WTC11 (cell line): ENCODE results near the gene AKR1C3.

Experiments used
- E2F5 ChIP-seq: sonication (generic); formaldehyde crosslinking; IDR thresholded peaks from 2 replicates; pipeline ENCODE4 v1.8.1; 2022; ENCODE audit warnings: mild to moderate bottlenecking, moderate library complexity, missing genetic modification reagents
- ETV6 ChIP-seq: sonication (generic); formaldehyde crosslinking; IDR thresholded peaks from 2 replicates; pipeline ENCODE4 v1.8.1; 2022; ENCODE audit warnings: mild to moderate bottlenecking, missing genetic modification reagents
- FOXJ3 ChIP-seq: sonication (generic); formaldehyde crosslinking; IDR thresholded peaks from 2 replicates; pipeline ENCODE4 v1.9.0; 2021; ENCODE audit warnings: missing genetic modification reagents, mild to moderate bottlenecking, borderline replicate concordance
- STAT6 ChIP-seq: sonication (generic); formaldehyde crosslinking; conservative IDR thresholded peaks from 2 replicates; pipeline ENCODE4 v1.8.1; 2023; ENCODE audit warnings: mild to moderate bottlenecking, low read depth, missing genetic modification reagents, moderate library complexity
- USF2 ChIP-seq: sonication (generic); formaldehyde crosslinking; IDR thresholded peaks from 2 replicates; pipeline ENCODE4 v1.8.1; 2023; ENCODE audit warnings: mild to moderate bottlenecking, missing genetic modification reagents, moderate library complexity
- ZNF121 ChIP-seq: sonication (generic); formaldehyde crosslinking; IDR thresholded peaks from 2 replicates; pipeline ENCODE4 v1.8.0; 2023; ENCODE audit warnings: missing genetic modification reagents
- TF ChIP-seq, protein P1 (sequence below): fragments of 200-600 bp; IDR thresholded peaks from 2 replicates; pipeline ENCODE4 v1.8.0; 2022; ENCODE audit warnings: antibody characterized with exemption
- TF ChIP-seq, protein P2 (sequence below): sonication (generic); formaldehyde crosslinking; IDR thresholded peaks from 2 replicates; pipeline ENCODE4 v1.8.0; 2022; ENCODE audit warnings: mild to moderate bottlenecking, missing genetic modification reagents
- TF ChIP-seq, protein P3 (sequence below): sonication (generic); formaldehyde crosslinking; IDR thresholded peaks from 2 replicates; pipeline ENCODE4 v1.8.1; 2023; ENCODE audit warnings: mild to moderate bottlenecking, missing genetic modification reagents, borderline replicate concordance
- TF ChIP-seq, protein P4 (sequence below): sonication (generic); formaldehyde crosslinking; IDR thresholded peaks from 2 replicates; pipeline ENCODE4 v1.8.0; 2022; ENCODE audit warnings: mild to moderate bottlenecking, missing genetic modification reagents

GRCh38 chr10:5073659-5074058, 20.6 kb upstream of the AKR1C3 start:
- TF ChIP-seq, protein P1, sequence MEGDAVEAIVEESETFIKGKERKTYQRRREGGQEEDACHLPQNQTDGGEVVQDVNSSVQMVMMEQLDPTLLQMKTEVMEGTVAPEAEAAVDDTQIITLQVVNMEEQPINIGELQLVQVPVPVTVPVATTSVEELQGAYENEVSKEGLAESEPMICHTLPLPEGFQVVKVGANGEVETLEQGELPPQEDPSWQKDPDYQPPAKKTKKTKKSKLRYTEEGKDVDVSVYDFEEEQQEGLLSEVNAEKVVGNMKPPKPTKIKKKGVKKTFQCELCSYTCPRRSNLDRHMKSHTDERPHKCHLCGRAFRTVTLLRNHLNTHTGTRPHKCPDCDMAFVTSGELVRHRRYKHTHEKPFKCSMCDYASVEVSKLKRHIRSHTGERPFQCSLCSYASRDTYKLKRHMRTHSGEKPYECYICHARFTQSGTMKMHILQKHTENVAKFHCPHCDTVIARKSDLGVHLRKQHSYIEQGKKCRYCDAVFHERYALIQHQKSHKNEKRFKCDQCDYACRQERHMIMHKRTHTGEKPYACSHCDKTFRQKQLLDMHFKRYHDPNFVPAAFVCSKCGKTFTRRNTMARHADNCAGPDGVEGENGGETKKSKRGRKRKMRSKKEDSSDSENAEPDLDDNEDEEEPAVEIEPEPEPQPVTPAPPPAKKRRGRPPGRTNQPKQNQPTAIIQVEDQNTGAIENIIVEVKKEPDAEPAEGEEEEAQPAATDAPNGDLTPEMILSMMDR = no peak
- TF ChIP-seq, protein P2, sequence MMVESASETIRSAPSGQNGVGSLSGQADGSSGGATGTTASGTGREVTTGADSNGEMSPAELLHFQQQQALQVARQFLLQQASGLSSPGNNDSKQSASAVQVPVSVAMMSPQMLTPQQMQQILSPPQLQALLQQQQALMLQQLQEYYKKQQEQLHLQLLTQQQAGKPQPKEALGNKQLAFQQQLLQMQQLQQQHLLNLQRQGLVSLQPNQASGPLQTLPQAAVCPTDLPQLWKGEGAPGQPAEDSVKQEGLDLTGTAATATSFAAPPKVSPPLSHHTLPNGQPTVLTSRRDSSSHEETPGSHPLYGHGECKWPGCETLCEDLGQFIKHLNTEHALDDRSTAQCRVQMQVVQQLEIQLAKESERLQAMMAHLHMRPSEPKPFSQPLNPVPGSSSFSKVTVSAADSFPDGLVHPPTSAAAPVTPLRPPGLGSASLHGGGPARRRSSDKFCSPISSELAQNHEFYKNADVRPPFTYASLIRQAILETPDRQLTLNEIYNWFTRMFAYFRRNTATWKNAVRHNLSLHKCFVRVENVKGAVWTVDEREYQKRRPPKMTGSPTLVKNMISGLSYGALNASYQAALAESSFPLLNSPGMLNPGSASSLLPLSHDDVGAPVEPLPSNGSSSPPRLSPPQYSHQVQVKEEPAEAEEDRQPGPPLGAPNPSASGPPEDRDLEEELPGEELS (CRISPR knock-in tag) = no peak
- TF ChIP-seq, protein P3, sequence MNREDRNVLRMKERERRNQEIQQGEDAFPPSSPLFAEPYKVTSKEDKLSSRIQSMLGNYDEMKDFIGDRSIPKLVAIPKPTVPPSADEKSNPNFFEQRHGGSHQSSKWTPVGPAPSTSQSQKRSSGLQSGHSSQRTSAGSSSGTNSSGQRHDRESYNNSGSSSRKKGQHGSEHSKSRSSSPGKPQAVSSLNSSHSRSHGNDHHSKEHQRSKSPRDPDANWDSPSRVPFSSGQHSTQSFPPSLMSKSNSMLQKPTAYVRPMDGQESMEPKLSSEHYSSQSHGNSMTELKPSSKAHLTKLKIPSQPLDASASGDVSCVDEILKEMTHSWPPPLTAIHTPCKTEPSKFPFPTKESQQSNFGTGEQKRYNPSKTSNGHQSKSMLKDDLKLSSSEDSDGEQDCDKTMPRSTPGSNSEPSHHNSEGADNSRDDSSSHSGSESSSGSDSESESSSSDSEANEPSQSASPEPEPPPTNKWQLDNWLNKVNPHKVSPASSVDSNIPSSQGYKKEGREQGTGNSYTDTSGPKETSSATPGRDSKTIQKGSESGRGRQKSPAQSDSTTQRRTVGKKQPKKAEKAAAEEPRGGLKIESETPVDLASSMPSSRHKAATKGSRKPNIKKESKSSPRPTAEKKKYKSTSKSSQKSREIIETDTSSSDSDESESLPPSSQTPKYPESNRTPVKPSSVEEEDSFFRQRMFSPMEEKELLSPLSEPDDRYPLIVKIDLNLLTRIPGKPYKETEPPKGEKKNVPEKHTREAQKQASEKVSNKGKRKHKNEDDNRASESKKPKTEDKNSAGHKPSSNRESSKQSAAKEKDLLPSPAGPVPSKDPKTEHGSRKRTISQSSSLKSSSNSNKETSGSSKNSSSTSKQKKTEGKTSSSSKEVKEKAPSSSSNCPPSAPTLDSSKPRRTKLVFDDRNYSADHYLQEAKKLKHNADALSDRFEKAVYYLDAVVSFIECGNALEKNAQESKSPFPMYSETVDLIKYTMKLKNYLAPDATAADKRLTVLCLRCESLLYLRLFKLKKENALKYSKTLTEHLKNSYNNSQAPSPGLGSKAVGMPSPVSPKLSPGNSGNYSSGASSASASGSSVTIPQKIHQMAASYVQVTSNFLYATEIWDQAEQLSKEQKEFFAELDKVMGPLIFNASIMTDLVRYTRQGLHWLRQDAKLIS (CRISPR knock-in tag) = no peak
- TF ChIP-seq E2F5 (no peak), ZNF121 (CRISPR knock-in tag) (no peak), STAT6 (no peak), USF2 (CRISPR knock-in tag) (no peak), FOXJ3 (no peak), ETV6 (CRISPR knock-in tag) (no peak)
- TF ChIP-seq, protein P4, sequence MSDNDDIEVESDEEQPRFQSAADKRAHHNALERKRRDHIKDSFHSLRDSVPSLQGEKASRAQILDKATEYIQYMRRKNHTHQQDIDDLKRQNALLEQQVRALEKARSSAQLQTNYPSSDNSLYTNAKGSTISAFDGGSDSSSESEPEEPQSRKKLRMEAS = no peak
